H1 (cell line): Measurements from ENCODE around the gene JPH2. TPM values are rescaled to one million over a fixed set of nuclear protein-coding genes. Genes with fewer than 3 reads are reported as not detected.

Experiments
- CTCF ChIA-PET: fragments of 300-600 bp; sonication (Branson Sonifier 250); formaldehyde crosslinking; loops from one replicate; lab custom pipeline; 2021; ENCODE audit not compliant: partially characterized antibody; lab: Charles Lee
- POLR2A ChIA-PET: fragments of 300-600 bp; sonication (Branson Sonifier 250); formaldehyde crosslinking; loops from one replicate; lab custom pipeline; 2021; ENCODE audit warnings: inconsistent platforms; ENCODE audit not compliant: partially characterized antibody; lab: Charles Lee
- DNase-seq, 2 experiments: peaks; one replicate each; pipeline versions ENCODE4 v3.0.0 to v3.0.0-alpha.2; 2010 to 2022; ENCODE audit warnings: low spot score in 2 of 2, low read depth in 1 of 2, mixed read lengths in 1 of 2
- FAIRE-seq: peaks from 2 replicates; lab custom pipeline; 2011; peaks lifted over from hg19 to GRCh38; lab: Jason Lieb, UNC
- H2AFZ ChIP-seq: 2 replicates; pipeline ENCODE4 v1.8.1; 2012; ENCODE audit warnings: low read length, inconsistent platforms
- H2AK5ac ChIP-seq: 2 replicates; pipeline ENCODE4 v1.6.1; 2013; ENCODE audit warnings: low read depth, low read length
- H2BK120ac ChIP-seq: replicated peaks from 2 replicates; pipeline ENCODE3; 2013; ENCODE audit warnings: low read depth, low read length, inconsistent platforms
- H2BK12ac ChIP-seq: 2 replicates; pipeline ENCODE4 v1.6.1; 2013; ENCODE audit warnings: low read depth, low read length
- H2BK15ac ChIP-seq: 2 replicates; pipeline ENCODE4 v1.6.1; 2013; ENCODE audit warnings: low read length
- H2BK20ac ChIP-seq: 2 replicates; pipeline ENCODE4 v1.6.1; 2013; ENCODE audit warnings: low read length
- H2BK5ac ChIP-seq: 2 replicates; pipeline ENCODE4 v1.6.1; 2013; ENCODE audit warnings: low read depth, low read length
- H3K14ac ChIP-seq: 2 replicates; pipeline ENCODE4 v1.6.1; 2013; ENCODE audit warnings: inconsistent platforms; ENCODE audit not compliant: insufficient read length
- H3K18ac ChIP-seq: 2 replicates; pipeline ENCODE4 v1.6.1; 2013; ENCODE audit warnings: low read length; ENCODE audit errors: extremely low read depth
- H3K23ac ChIP-seq: 2 replicates; pipeline ENCODE4 v1.6.1; 2013; ENCODE audit warnings: inconsistent platforms; ENCODE audit not compliant: insufficient read length
- H3K23me2 ChIP-seq: 2 replicates; pipeline ENCODE4 v1.6.1; 2013; ENCODE audit warnings: low read depth, low read length
- H3K27ac ChIP-seq: 2 replicates; pipeline ENCODE4 v1.6.1; 2011; ENCODE audit warnings: low read depth, low read length, inconsistent platforms
- H3K27me3 ChIP-seq, 4 experiments: replicated peaks in 1 of 4; 1 replicate in 1 of 4; 2 replicates in 3 of 4; pipeline versions ENCODE4 v1.6.1 to v1.8.1; 2011 to 2013; ENCODE audit warnings: low read length in 3 of 4, mild to moderate bottlenecking in 3 of 4, inconsistent platforms in 2 of 4, mixed read lengths in 2 of 4, moderate library complexity in 1 of 4; ENCODE audit not compliant: control insufficient read depth in 3 of 4, insufficient read depth in 3 of 4; ENCODE audit errors: extremely low read depth in 1 of 4
- H3K36me3 ChIP-seq, 4 experiments: 2 replicates each; pipeline versions ENCODE4 v1.6.1 to v1.8.1; 2011 to 2013; ENCODE audit warnings: mild to moderate bottlenecking in 4 of 4, low read length in 3 of 4, moderate library complexity in 2 of 4, control low read depth in 1 of 4, inconsistent platforms in 1 of 4; ENCODE audit not compliant: insufficient read depth in 4 of 4, control insufficient read depth in 2 of 4
- H3K4ac ChIP-seq: replicated peaks from 2 replicates; pipeline ENCODE3; 2013; ENCODE audit warnings: low read length, low read depth, mixed read lengths, inconsistent platforms; ENCODE audit not compliant: insufficient read length
- H3K4me1 ChIP-seq, 4 experiments: replicated peaks in 1 of 4; 1 replicate in 1 of 4; 2 replicates in 3 of 4; pipeline versions ENCODE4 v1.6.1 to v1.8.1; 2011 to 2013; ENCODE audit warnings: low read length in 3 of 4, inconsistent platforms in 2 of 4, mixed read lengths in 1 of 4; ENCODE audit not compliant: insufficient read depth in 4 of 4, control insufficient read depth in 3 of 4
- H3K4me2 ChIP-seq, 2 experiments: 2 replicates each; pipeline versions ENCODE4 v1.6.1 to v1.8.1; 2011 to 2013; ENCODE audit warnings: low read depth in 2 of 2, low read length in 2 of 2, control low read depth in 1 of 2, inconsistent platforms in 1 of 2, mild to moderate bottlenecking in 1 of 2; ENCODE audit not compliant: insufficient read depth in 1 of 2
- H3K4me3 ChIP-seq, 4 experiments: fragments of 200-600, 300-600 bp in 1 of 4; sonication (generic), shearing (Covaris generic), sonication (Bioruptor Twin) in 1 of 4; 2 replicates each; pipeline versions ENCODE4 v1.5.1 to v1.8.1; 2011 to 2016; ENCODE audit warnings: low read length in 4 of 4, low read depth in 3 of 4, control low read depth in 2 of 4, inconsistent platforms in 2 of 4, mild to moderate bottlenecking in 2 of 4, mixed read lengths in 1 of 4, moderate library complexity in 1 of 4; ENCODE audit not compliant: insufficient read depth in 2 of 4; ENCODE audit errors: extremely low read depth in 1 of 4
- H3K56ac ChIP-seq: replicated peaks from 2 replicates; pipeline ENCODE3; 2013; ENCODE audit warnings: low read depth, mild to moderate bottlenecking, mixed read lengths, low read length, inconsistent platforms; ENCODE audit not compliant: insufficient read length
- H3K79me1 ChIP-seq: 2 replicates; pipeline ENCODE4 v1.6.1; 2013; ENCODE audit warnings: low read depth, low read length, control low read depth
- H3K79me2 ChIP-seq, 2 experiments: 2 replicates each; pipeline versions ENCODE4 v1.6.1 to v1.8.1; 2012 to 2013; ENCODE audit warnings: low read length in 2 of 2, mild to moderate bottlenecking in 2 of 2, inconsistent platforms in 1 of 2; ENCODE audit not compliant: insufficient read depth in 2 of 2, control insufficient read depth in 1 of 2
- H3K9ac ChIP-seq, 4 experiments: replicated peaks in 1 of 4; 1 replicate in 1 of 4; 2 replicates in 3 of 4; pipeline versions ENCODE4 v1.6.1 to v1.8.1; 2011 to 2013; ENCODE audit warnings: low read depth in 3 of 4, low read length in 3 of 4, control low read depth in 2 of 4, mild to moderate bottlenecking in 2 of 4, moderate library complexity in 2 of 4, inconsistent platforms in 1 of 4; ENCODE audit errors: extremely low read depth in 1 of 4
- H3K9me3 ChIP-seq, 2 experiments: 2 replicates each; pipeline versions ENCODE4 v1.6.1 to v1.8.1; 2012 to 2013; ENCODE audit warnings: mild to moderate bottlenecking in 2 of 2, moderate library complexity in 2 of 2, control low read depth in 1 of 2, inconsistent platforms in 1 of 2, low read depth in 1 of 2, low read length in 1 of 2, mixed read lengths in 1 of 2; ENCODE audit not compliant: insufficient read depth in 2 of 2
- H4K20me1 ChIP-seq, 2 experiments: replicated peaks in 1 of 2; 2 replicates each; pipeline versions ENCODE3 to v1.8.1; 2011 to 2013; ENCODE audit warnings: inconsistent platforms in 2 of 2, low read length in 2 of 2, mild to moderate bottlenecking in 1 of 2; ENCODE audit not compliant: insufficient read depth in 2 of 2, control insufficient read depth in 1 of 2
- H4K5ac ChIP-seq: 2 replicates; pipeline ENCODE4 v1.6.1; 2013; ENCODE audit warnings: low read length, low read depth, mixed read lengths, inconsistent platforms; ENCODE audit not compliant: insufficient read length
- H4K8ac ChIP-seq: 2 replicates; pipeline ENCODE4 v1.8.0; 2013; ENCODE audit warnings: mild to moderate bottlenecking, moderate library complexity, low read length, inconsistent platforms; ENCODE audit not compliant: insufficient read depth; ENCODE audit errors: extremely low read depth
- H4K91ac ChIP-seq: replicated peaks from 2 replicates; pipeline ENCODE3; 2013; ENCODE audit warnings: low read length, mixed read lengths, inconsistent platforms; ENCODE audit not compliant: insufficient read length
- SAP30 ChIP-seq: fragments of 300-600 bp; sonication (generic); IDR thresholded peaks from 2 replicates; pipeline ENCODE4 v1.7.1; 2012; ENCODE audit warnings: low read length, moderate library complexity, mild to moderate bottlenecking, inconsistent platforms; ENCODE audit not compliant: insufficient read depth, insufficient replicate concordance
- WGBS, 2 experiments: shearing (Covaris generic) in 1 of 2; methylation state at CpG; one replicate each; pipeline versions ENCODE4 v1.1.6 to v1.1.7; 2013 to 2015; ENCODE audit warnings: low lambda C conversion rate in 2 of 2, mixed read lengths in 2 of 2, inconsistent platforms in 1 of 2, low coverage in 1 of 2, missing lambda C conversion rate in 1 of 2; ENCODE audit not compliant: insufficient replicate concordance in 2 of 2, insufficient coverage in 1 of 2, insufficient read length in 1 of 2; ENCODE audit errors: extremely low coverage in 1 of 2, missing lambda C conversion rate in 1 of 2; 5-methylcytosine and 5-hydroxymethylcytosine counted together
- polyA plus RNA-seq, 7 experiments: library from polyadenylated mRNA; depleted of rRNA in 3 of 7; stranded (reverse) in 5 of 7; unstranded in 2 of 7; fragments of >200 nt in 5 of 7; fragments of 200-250 nt in 2 of 7; gene quantifications; 1 replicate in 5 of 7; 2 replicates in 1 of 7; 4 replicates in 1 of 7; pipeline versions ENCODE4 v1.2.1 to v1.2.3, GENCODE V29; 2011 to 2013; ENCODE audit warnings: missing spikeins in 2 of 7, mixed read lengths in 2 of 7
- total RNA-seq: library from RNA; stranded (reverse); fragmentation: NEBNext Ultra II Directional; extraction: Animal tissue kit (Norgen Biotek cat#: 25700); gene quantifications from 2 replicates; pipeline ENCODE4 v1.2.1, GENCODE V29; 2021
- TF ChIP-seq, protein P1 (sequence below): IDR thresholded peaks from 2 replicates; pipeline ENCODE4 v1.6.1; 2012; ENCODE audit warnings: inconsistent platforms

The JPH2 gene
- total and polyA plus RNA-seq, 2 of the 8 experiments (the other 6 are each of a cell fraction or from before 2014, with no cell fraction given): 0.59 to 1.3 TPM

- Histone ChIP-seq H4K5ac (no peak overlapping the region), H3K4me1 (no peaks in the 10 kb centered on the region; a peak in 1 of 7 replicates), H2BK15ac (no peak overlapping the region), H3K18ac (no peak overlapping the region), H3K14ac (no peak overlapping the region), H3K4me2 (no peak overlapping the region), H3K27ac (no peak overlapping the region), H2AFZ (no peak overlapping the region), H4K8ac (no peak overlapping the region), H3K56ac (no peak overlapping the region), H3K9ac (no peak overlapping the region), H2BK5ac (no peak overlapping the region), H3K23me2 (0 out of 2 replicates have a peak, but pooled peaks cover 3% of the 10 kb centered on the region), H3K27me3 (no peaks in the 10 kb centered on the region), H2BK20ac (no peak overlapping the region), H3K36me3 (no peaks in the 10 kb centered on the region), H3K79me1 (no peaks in the 10 kb centered on the region), H3K4me3 (no peak overlapping the region), H3K9me3 (no peaks in the 10 kb centered on the region), H2BK120ac (no peak overlapping the region), H3K79me2 (no peaks in the 10 kb centered on the region), H3K4ac (no peak overlapping the region), H2AK5ac (no peak overlapping the region), H2BK12ac (no peak overlapping the region), H4K91ac (no peak overlapping the region), H4K20me1 (no peaks in the 10 kb centered on the region), H3K23ac (no peak overlapping the region)
- ChIA-PET POLR2A (no interaction called here), CTCF (interaction anchor here (0.6 to 4.7 kb wide), 6 partner anchors 9 to 77 kb away, joined by 3 to 21 read pairs (median 4); no protein-coding TSS in a partner anchor)
- TF ChIP-seq, protein P1, sequence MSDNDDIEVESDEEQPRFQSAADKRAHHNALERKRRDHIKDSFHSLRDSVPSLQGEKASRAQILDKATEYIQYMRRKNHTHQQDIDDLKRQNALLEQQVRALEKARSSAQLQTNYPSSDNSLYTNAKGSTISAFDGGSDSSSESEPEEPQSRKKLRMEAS: no peak
- TF ChIP-seq SAP30: no peak
- FAIRE-seq: no peak
- DNase-seq: no peak
- WGBS, 2 experiments: 91% methylated on average over 14 of the region's 14 CpGs; no CpG with 5 or more reads in 1 of the 2 experiments
Observed at GRCh38 chr20:44151621-44152416, 35.2 kb downstream of the JPH2 start.
